ENCODE data around the gene ADSS1.

The ADSS1 gene

DNA sequence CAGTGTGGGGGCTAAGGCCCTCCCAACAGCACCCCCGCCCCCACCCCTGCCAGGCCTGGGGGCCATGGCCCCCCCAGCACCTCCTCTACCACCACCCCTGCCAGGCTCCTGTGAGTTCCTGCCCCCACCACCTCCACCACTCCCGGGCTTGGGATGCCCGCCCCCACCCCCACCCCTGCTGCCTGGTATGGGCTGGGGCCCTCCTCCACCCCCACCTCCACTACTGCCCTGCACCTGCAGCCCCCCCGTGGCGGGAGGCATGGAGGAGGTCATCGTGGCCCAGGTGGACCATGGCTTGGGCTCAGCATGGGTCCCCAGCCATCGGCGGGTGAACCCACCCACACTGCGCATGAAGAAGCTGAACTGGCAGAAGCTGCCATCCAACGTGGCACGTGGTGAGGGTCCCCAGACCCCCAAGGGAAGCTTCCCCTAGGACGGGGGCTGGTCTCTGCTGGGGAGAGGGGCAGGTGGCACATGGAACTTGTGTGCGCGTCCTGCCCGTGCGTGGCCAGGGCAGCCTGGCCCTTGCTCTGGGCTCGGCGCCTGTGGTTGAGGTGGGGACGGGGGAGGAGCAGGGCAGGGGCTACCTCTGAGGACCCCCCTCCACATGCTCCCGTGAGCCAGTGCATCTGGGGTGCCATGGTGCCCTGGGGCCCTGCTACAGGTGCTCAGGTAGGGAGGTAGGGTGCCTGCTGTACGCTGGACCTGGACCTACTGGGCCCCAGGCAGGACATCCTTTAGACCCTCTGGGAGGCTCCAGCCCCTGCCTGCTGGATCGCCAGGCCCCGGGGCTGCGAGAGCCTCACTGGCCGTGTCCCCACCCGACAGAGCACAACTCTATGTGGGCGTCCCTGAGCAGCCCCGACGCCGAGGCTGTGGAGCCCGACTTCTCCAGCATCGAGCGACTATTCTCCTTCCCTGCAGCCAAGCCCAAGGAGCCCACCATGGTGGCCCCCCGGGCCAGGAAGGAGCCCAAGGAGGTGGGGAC, 16.1 kb upstream of the ADSS1 start:
- H3K36me3 ChIP-seq (ENCODE audit: control insufficient read depth in 1 of 2, insufficient read depth in 2 of 2, low read length in 2 of 2): peaks cover 29 to 76% of the 10 kb centered on the region in 2 donors
- no peak overlapping the region for H3K27ac ChIP-seq (ENCODE audit: low read depth, low read length)
- no peaks in the 10 kb centered on the region for H3K27me3 ChIP-seq (ENCODE audit: control insufficient read depth in 1 of 2, insufficient read depth in 2 of 2, low read length in 2 of 2)
- H3K9me3 ChIP-seq (ENCODE audit: control insufficient read depth in 1 of 2, low read length in 2 of 2): no peaks in the 10 kb centered on the region
- no peaks in the 10 kb centered on the region for H3K4me1 ChIP-seq (ENCODE audit: control insufficient read depth in 1 of 2, insufficient read depth in 2 of 2, low read length in 2 of 2)
- H3K4me3 ChIP-seq (ENCODE audit: low read depth in 1 of 2, low read length in 2 of 2): no peak overlapping the region
- H3K9ac ChIP-seq (ENCODE audit: low read depth in 1 of 2, low read length in 2 of 2): no peak overlapping the region

DNA sequence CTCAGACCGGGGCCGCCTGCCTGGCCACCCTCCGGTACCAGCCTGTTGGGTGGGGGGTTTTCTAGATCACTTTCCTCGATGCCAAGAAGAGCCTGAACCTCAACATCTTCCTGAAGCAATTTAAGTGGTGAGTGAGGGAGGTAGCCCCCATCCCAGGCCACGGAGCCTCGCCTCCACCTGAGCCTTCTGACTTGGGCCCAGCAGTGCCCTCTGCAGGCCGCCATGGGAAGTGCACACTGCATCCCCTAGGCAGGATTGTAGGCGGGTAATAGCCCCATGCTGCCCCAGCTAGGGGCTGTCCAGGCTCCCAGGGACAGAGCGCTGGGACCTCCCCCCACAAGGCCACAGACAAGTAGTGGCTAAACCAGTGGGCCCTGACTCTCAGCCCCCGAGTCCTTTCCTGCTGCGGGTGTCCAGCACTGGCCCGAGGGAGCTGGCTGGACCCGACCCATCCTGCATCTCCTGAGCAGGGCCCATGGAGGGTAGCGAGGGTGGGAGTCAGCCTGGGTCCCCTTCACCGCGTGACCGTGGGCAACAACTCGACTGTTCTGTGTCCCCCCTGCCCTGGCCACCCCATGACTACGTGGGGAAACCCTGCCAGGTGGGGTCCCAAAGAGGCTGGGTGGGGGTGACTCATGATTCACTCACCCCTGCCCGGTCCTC, 15.3 kb upstream of the ADSS1 start:
- H3K36me3 ChIP-seq (ENCODE audit: control insufficient read depth in 1 of 2, insufficient read depth in 2 of 2, low read length in 2 of 2): peaks cover 26 to 72% of the 10 kb centered on the region in 2 donors
- H3K9me3 ChIP-seq (ENCODE audit: control insufficient read depth in 1 of 2, low read length in 2 of 2): no peaks in the 10 kb centered on the region
- no peaks in the 10 kb centered on the region for H3K27me3 ChIP-seq (ENCODE audit: control insufficient read depth in 1 of 2, insufficient read depth in 2 of 2, low read length in 2 of 2)
- no peak overlapping the region for H3K4me3 ChIP-seq (ENCODE audit: low read depth in 1 of 2, low read length in 2 of 2)
- H3K27ac ChIP-seq (ENCODE audit: low read depth, low read length): no peak overlapping the region
- H3K9ac ChIP-seq (ENCODE audit: low read depth in 1 of 2, low read length in 2 of 2): no peak overlapping the region
- H3K4me1 ChIP-seq (ENCODE audit: control insufficient read depth in 1 of 2, insufficient read depth in 2 of 2, low read length in 2 of 2): no peaks in the 10 kb centered on the region

DNA sequence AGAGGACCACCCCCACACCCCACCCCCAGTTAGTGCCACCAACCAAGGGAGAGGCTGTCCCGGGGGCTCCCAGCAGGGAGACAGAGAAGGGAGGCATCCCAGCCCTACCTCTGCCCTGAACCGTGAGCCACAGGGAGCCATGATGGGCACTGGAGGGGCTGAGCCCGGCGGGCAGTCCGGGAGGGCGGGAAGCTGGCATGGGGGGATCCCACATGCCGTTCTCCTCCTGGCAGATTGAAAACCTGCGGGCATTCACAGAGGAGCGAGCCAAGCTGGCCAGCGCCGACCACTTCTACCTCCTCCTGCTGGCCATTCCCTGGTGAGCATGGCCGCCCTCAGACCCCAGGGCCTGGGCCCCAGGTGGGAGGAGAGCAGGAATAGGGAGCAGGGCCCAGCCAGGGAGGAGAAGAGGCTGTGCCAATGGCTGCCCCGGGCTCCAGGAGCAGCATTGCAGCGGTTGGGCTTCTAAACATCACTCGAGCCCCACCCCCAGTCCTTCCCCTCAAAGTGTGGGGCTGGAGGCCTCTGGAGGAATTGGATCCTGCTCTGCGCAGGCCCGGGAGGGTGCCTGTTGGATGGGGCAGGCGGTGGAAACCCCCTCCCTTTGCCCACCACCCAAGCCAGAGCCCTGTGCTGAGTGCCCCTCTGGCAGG, 14.5 kb upstream of the ADSS1 start:
- no peaks in the 10 kb centered on the region for H3K9me3 ChIP-seq (ENCODE audit: control insufficient read depth in 1 of 2, low read length in 2 of 2)
- no peak overlapping the region for H3K4me3 ChIP-seq (ENCODE audit: low read depth in 1 of 2, low read length in 2 of 2)
- H3K4me1 ChIP-seq (ENCODE audit: control insufficient read depth in 1 of 2, insufficient read depth in 2 of 2, low read length in 2 of 2): no peaks in the 10 kb centered on the region
- H3K27me3 ChIP-seq (ENCODE audit: control insufficient read depth in 1 of 2, insufficient read depth in 2 of 2, low read length in 2 of 2): no peaks in the 10 kb centered on the region
- no peak overlapping the region for H3K27ac ChIP-seq (ENCODE audit: low read depth, low read length)
- H3K36me3 ChIP-seq (ENCODE audit: control insufficient read depth in 1 of 2, insufficient read depth in 2 of 2, low read length in 2 of 2): peaks cover 26 to 69% of the 10 kb centered on the region in 2 donors
- H3K9ac ChIP-seq (ENCODE audit: low read depth in 1 of 2, low read length in 2 of 2): no peak overlapping the region

DNA sequence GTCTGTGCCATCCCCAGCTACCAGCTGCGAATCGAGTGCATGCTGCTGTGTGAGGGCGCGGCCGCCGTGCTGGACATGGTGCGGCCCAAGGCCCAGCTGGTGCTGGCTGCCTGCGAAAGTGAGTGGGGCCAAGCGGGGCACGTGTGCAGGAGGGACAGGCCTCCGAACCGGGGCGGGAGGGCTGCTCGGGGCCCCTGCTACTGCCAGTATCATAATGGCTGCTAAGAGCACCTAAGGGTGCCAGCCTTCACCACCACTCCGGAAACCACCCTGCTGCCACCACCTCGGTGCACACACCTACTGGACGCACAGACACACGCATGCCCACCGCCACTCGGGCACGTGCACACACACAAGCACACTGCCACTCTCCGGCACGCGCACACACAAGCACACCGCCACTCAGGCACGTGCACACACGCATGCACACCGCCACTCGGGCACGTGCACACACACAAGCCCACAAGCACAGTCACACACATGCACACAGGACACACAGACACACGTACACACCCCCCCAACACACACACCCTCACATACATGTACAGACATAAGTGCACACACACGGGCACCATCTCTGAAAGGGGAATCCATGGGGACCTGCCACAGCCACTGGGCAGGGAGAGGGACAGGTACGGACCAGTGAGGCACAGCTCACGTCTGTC, 13.8 kb upstream of the ADSS1 start:
- H3K9ac ChIP-seq (ENCODE audit: low read depth in 1 of 2, low read length in 2 of 2): no peak overlapping the region
- H3K4me3 ChIP-seq (ENCODE audit: low read depth in 1 of 2, low read length in 2 of 2): no peak overlapping the region
- no peak overlapping the region for H3K27ac ChIP-seq (ENCODE audit: low read depth, low read length)
- no peaks in the 10 kb centered on the region for H3K9me3 ChIP-seq (ENCODE audit: control insufficient read depth in 1 of 2, low read length in 2 of 2)
- peaks cover 31 to 71% of the 10 kb centered on the region in 2 donors for H3K36me3 ChIP-seq (ENCODE audit: control insufficient read depth in 1 of 2, insufficient read depth in 2 of 2, low read length in 2 of 2)
- no peaks in the 10 kb centered on the region for H3K4me1 ChIP-seq (ENCODE audit: control insufficient read depth in 1 of 2, insufficient read depth in 2 of 2, low read length in 2 of 2)
- no peaks in the 10 kb centered on the region for H3K27me3 ChIP-seq (ENCODE audit: control insufficient read depth in 1 of 2, insufficient read depth in 2 of 2, low read length in 2 of 2)

DNA sequence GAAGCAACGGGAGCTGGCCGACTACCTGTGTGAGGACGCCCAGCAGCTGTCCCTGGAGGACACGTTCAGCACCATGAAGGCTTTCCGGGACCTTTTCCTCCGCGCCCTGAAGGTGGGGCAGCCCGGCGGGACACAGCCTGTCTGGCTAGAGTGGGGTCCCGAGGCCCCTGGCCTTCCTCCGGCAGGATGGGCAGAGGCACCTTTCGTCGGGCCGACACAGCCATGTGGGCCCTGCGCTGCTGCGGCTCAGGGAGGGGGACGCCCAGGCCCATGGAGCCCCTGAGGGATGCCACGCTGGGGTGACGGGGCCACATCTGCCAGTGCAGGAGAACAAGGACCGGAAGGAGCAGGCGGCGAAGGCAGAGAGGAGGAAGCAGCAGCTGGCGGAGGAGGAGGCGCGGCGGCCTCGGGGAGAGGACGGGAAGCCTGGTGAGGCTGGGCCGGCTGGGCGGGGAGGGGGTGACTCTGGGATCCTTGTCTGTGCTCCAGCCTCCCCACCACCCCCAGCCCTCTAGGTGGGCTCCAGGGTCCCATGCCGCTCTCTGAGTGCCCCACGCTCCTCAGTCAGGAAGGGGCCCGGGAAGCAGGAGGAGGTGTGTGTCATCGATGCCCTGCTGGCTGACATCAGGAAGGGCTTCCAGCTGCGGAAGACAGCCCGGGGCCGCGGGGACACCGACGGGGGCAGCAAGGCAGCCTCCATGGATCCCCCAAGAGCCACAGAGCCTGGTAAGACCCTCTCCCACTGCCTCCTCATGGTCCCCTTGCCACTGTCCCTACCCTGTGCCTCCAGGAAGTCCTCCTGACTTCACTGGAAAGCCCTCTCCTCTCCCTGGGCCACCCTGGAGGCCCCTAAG, 10.9 kb upstream of the ADSS1 start:
- Histone ChIP-seq H3K27ac (ENCODE audit: low read depth, low read length) (no peak overlapping the region), H3K9me3 (ENCODE audit: control insufficient read depth in 1 of 2, low read length in 2 of 2) (no peaks in the 10 kb centered on the region), H3K36me3 (ENCODE audit: control insufficient read depth in 1 of 2, insufficient read depth in 2 of 2, low read length in 2 of 2) (peaks cover 41 to 72% of the 10 kb centered on the region in 2 donors), H3K4me1 (ENCODE audit: control insufficient read depth in 1 of 2, insufficient read depth in 2 of 2, low read length in 2 of 2) (no peaks in the 10 kb centered on the region), H3K27me3 (ENCODE audit: control insufficient read depth in 1 of 2, insufficient read depth in 2 of 2, low read length in 2 of 2) (no peaks in the 10 kb centered on the region), H3K4me3 (ENCODE audit: low read depth in 1 of 2, low read length in 2 of 2) (no peak overlapping the region), H3K9ac (ENCODE audit: low read depth in 1 of 2, low read length in 2 of 2) (no peak overlapping the region)

DNA sequence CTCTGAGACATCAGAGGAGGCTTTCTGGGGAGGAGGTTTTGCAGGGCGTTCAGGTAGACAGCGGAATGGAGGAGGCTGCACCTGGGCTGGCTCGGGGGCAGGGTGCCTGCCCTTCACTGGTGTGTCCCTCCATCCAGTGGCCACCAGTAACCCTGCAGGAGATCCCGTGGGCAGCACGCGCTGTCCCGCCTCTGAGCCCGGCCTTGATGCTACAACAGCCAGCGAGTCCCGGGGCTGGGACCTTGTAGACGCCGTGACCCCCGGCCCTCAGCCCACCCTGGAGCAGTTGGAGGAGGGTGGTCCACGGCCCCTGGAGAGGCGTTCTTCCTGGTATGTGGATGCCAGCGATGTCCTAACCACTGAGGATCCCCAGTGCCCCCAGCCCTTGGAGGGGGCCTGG, 10.0 kb upstream of the ADSS1 start:
- no peak overlapping the region for H3K9ac ChIP-seq (ENCODE audit: low read depth in 1 of 2, low read length in 2 of 2)
- H3K36me3 ChIP-seq (ENCODE audit: control insufficient read depth in 1 of 2, insufficient read depth in 2 of 2, low read length in 2 of 2): peaks cover 41 to 73% of the 10 kb centered on the region in 2 donors
- no peaks in the 10 kb centered on the region for H3K4me1 ChIP-seq (ENCODE audit: control insufficient read depth in 1 of 2, insufficient read depth in 2 of 2, low read length in 2 of 2)
- H3K27me3 ChIP-seq (ENCODE audit: control insufficient read depth in 1 of 2, insufficient read depth in 2 of 2, low read length in 2 of 2): no peaks in the 10 kb centered on the region
- H3K9me3 ChIP-seq (ENCODE audit: control insufficient read depth in 1 of 2, low read length in 2 of 2): no peaks in the 10 kb centered on the region
- H3K27ac ChIP-seq (ENCODE audit: low read depth, low read length): no peak overlapping the region
- no peak overlapping the region for H3K4me3 ChIP-seq (ENCODE audit: low read depth in 1 of 2, low read length in 2 of 2)

DNA sequence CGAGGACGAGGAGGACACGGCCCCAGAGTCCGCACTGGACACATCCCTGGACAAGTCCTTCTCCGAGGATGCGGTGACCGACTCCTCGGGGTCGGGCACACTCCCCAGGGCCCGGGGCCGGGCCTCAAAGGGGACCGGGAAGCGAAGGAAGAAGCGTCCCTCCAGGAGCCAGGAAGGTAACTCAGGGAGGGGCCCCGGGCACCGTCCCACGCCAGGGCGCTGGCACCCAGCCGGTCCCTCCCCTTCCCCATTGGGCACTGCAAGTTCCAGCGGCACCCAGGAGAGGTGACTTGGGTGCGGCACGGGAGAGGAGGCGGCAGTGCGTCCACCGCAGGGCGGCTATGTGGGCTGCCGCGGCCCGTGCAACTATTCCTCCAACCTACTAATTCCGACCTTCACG, 9.3 kb upstream of the ADSS1 start:
- Histone ChIP-seq H3K9ac (ENCODE audit: low read depth in 1 of 2, low read length in 2 of 2) (no peak overlapping the region), H3K4me1 (ENCODE audit: control insufficient read depth in 1 of 2, insufficient read depth in 2 of 2, low read length in 2 of 2) (no peaks in the 10 kb centered on the region), H3K9me3 (ENCODE audit: control insufficient read depth in 1 of 2, low read length in 2 of 2) (no peaks in the 10 kb centered on the region), H3K4me3 (ENCODE audit: low read depth in 1 of 2, low read length in 2 of 2) (no peak overlapping the region), H3K27ac (ENCODE audit: low read depth, low read length) (no peak overlapping the region), H3K36me3 (ENCODE audit: control insufficient read depth in 1 of 2, insufficient read depth in 2 of 2, low read length in 2 of 2) (peaks cover 39 to 72% of the 10 kb centered on the region in 2 donors), H3K27me3 (ENCODE audit: control insufficient read depth in 1 of 2, insufficient read depth in 2 of 2, low read length in 2 of 2) (no peaks in the 10 kb centered on the region)

DNA sequence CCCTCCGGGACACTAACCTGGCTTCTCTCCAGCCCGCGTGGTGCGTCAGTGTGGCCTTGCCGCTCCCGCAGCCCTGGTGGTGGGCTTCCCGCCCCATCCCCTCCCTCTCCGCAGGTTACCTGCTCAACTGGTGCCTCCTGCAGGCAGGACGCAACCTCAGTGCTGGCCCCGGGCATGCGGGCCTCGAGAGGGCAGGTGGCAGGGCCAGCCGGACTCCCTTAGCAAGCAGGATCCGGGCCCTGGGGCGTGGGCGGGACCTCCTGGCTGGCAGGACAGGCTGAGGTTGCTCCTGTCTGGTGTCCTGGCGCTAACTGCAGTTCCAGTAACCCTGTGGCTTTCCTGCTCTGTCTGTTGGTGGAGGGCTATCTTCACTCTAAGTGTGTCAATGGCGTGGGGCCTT, 8.6 kb upstream of the ADSS1 start:
- Histone ChIP-seq H3K9me3 (ENCODE audit: control insufficient read depth in 1 of 2, low read length in 2 of 2) (no peaks in the 10 kb centered on the region), H3K27ac (ENCODE audit: low read depth, low read length) (no peak overlapping the region), H3K27me3 (ENCODE audit: control insufficient read depth in 1 of 2, insufficient read depth in 2 of 2, low read length in 2 of 2) (no peaks in the 10 kb centered on the region), H3K4me3 (ENCODE audit: low read depth in 1 of 2, low read length in 2 of 2) (no peak overlapping the region), H3K4me1 (ENCODE audit: control insufficient read depth in 1 of 2, insufficient read depth in 2 of 2, low read length in 2 of 2) (no peaks in the 10 kb centered on the region), H3K9ac (ENCODE audit: low read depth in 1 of 2, low read length in 2 of 2) (no peak overlapping the region), H3K36me3 (ENCODE audit: control insufficient read depth in 1 of 2, insufficient read depth in 2 of 2, low read length in 2 of 2) (peaks cover 32 to 71% of the 10 kb centered on the region in 2 donors)

DNA sequence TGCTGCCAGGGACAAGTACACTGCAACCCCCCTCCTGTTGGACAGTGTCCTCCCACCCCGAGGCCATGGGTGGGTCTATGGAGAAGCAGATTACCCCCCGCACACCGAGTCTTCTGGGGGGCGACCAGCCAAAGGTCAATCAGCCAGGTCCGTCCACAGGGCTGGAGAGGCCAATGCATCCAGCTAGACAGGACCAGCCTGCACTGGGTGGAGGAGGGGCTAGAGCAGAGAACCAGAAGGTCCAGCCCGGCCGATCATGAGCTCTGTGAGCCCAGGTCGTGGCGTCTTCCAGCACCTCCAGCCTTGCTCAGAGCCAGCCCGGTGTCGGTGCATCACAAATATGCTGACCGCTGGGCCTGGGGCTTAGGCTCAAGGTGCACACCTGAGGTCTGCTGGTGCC, 8.2 kb upstream of the ADSS1 start:
- Histone ChIP-seq H3K4me3 (ENCODE audit: low read depth in 1 of 2, low read length in 2 of 2) (no peak overlapping the region), H3K9ac (ENCODE audit: low read depth in 1 of 2, low read length in 2 of 2) (no peak overlapping the region), H3K4me1 (ENCODE audit: control insufficient read depth in 1 of 2, insufficient read depth in 2 of 2, low read length in 2 of 2) (no peaks in the 10 kb centered on the region), H3K9me3 (ENCODE audit: control insufficient read depth in 1 of 2, low read length in 2 of 2) (no peaks in the 10 kb centered on the region), H3K27me3 (ENCODE audit: control insufficient read depth in 1 of 2, insufficient read depth in 2 of 2, low read length in 2 of 2) (no peaks in the 10 kb centered on the region), H3K27ac (ENCODE audit: low read depth, low read length) (no peak overlapping the region), H3K36me3 (ENCODE audit: control insufficient read depth in 1 of 2, insufficient read depth in 2 of 2, low read length in 2 of 2) (peaks cover 27 to 66% of the 10 kb centered on the region in 2 donors)

Data from duodenal mucosa (tissue), 2 donors.